Suppressor macrophage treated with lipopolysaccharide for 1 hour (primary cell): ENCODE data around the gene CRMP1.

Experiments used
- DNase-seq, 3 donors: peaks; one replicate each; pipeline ENCODE4 v3.0.0-alpha.2; 2020 to 2022

CRMP1 gene

GRCh38 chr4:5919044-5919443 lies 26.2 kb upstream of the CRMP1 start:
- no peak for DNase-seq

DNA sequence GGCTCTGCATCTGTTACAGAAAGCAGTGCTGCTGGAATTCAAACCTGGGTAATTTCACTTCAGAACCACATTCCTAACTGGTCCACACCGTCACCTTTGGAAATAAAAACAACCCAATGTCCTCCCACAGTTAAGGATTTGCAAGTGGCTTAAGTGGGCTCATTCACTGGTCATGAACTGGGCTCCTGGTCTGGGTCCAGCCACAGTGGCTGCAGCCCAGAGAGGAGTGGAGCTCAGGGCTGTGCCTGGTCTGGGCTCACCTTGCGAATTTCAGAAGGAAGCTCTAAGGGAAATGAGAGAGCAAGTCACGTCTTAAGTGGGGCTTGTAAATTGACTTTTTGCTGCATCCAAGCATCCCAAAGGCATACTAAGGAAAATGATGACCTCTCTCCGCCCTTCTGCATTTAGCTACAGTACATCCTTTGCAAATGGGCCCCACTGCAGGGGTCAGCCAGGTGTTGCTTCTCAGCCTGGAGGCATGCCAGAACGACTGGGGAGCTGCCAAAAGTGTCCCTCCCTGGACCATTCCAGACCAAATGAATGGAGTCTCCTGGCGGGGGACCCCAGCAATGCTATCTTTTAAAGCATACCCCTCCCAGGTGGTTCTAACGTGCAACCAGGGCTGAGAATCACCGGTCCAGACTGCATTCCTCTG lies 25.6 kb upstream of the CRMP1 start:
- no peak for DNase-seq

- no peak for DNase-seq
Observed at GRCh38 chr4:5917672-5918071, 24.8 kb upstream of the CRMP1 start.

GRCh38 chr4:5916229-5916628 lies 23.3 kb upstream of the CRMP1 start:
- DNase-seq, result no peak

- no peak for DNase-seq
Observed at GRCh38 chr4:5913454-5913853, 20.6 kb upstream of the CRMP1 start.

DNA sequence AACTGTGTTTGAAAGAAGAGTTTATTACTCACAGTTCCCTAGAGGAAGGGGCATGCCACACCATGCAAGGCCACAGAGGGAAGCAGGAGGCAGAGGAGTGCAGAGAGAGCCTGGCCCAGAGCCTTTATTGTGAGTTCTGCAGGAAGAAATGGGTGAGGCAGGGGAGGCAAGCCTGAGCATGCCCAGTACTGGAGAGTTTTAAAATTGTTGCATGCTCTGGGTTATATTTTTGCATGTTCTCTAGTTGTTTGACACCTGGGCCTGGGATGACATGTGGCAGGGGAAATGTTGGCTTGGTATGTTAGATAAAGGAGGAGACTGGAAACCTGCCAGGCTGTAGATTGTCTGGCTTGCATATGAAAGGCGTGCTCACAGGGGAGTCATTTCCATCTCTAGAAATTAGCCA lies 19.7 kb upstream of the CRMP1 start:
- DNase-seq, result no peak

DNA sequence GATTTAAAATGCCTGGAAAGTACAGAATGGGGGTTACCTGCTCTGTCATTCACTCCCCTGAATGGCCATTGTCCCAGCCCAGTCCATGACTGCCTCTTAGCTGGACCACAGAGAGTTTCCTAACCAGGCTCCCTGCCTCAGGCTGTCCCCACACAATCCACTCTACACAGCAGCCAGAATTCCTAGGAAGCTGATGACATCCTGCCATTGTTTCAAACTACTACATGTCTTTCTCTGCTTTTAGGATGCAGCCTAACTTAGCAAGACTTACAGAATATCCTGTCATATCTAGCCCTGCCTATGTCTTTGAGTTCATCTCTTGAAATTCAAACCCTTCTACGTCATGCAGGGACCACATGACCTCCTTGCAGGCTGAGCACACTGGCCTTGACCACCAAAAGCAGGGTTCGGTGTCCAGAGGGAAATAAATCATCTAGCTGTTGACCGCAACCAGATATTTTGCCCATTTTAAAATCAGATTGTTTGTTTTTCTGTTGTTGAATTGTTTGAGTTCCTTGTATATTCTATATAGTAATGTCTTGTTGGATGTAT lies 16.1 kb upstream of the CRMP1 start:
- no peak for DNase-seq

DNA sequence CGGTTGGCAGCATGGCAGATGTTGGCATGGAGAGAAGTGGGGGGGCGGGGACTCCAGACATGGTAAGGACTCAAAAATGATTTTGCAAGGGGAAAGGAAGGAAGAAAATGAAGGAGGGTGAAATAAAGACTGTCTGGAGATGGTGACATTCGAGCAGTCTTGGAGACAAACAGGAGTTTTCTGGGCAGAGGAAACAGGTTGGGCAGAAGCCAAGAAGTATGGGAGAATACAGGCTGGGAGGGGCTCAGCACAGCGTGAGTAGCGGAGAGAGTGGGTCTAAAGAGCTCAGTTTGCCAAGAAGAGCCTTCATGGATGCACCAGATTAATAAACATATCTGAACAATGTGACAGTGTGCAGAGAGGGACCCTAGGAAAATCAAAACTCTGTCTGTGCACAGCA lies 13.3 kb upstream of the CRMP1 start:
- DNase-seq, result no peak

DNA sequence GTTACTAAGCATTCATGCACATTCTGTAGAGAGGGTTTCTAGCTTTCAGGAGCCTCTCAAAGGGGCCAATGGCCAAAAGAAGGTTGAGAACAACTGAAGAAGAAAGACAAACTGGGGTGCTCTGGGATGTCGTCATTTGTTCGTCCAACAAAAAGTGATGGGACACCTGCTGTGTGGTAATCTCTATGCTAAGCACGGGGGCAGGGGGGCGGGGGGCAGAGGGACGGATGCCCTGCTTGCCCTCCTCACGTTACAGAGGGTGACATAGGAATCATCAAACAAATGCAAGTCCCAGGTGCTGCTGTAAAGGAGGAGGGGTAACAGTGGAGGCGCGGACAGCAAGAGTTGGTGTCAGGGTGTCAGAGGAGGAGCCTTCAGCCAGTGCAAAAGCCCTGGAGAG lies 12.8 kb upstream of the CRMP1 start:
- DNase-seq, result no peak

- DNase-seq, result no peak
Observed at GRCh38 chr4:5900844-5901243, 8.0 kb upstream of the CRMP1 start.

DNA sequence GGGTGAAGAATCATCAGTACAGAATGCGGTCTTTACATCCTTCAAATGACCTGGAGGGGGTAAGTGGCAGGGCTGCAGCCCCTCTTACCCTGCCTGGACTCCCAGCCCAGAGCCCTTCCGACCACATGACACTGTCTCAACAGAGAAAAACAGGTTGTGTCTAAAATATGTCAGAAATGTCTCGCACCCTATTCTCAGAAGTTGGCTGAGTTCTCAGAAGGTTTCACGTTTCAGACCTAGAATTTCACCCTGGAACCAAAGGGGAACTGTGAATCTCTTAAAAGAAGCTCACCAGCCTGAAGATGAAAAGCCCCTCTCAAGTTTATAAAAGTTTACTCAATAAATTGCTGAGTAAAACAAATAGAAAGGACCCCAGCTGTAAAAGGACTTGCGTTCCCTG lies 7.0 kb upstream of the CRMP1 start:
- DNase-seq, result no peak

- no peak for DNase-seq
Observed at GRCh38 chr4:5899396-5899795, 6.5 kb upstream of the CRMP1 start.

DNA sequence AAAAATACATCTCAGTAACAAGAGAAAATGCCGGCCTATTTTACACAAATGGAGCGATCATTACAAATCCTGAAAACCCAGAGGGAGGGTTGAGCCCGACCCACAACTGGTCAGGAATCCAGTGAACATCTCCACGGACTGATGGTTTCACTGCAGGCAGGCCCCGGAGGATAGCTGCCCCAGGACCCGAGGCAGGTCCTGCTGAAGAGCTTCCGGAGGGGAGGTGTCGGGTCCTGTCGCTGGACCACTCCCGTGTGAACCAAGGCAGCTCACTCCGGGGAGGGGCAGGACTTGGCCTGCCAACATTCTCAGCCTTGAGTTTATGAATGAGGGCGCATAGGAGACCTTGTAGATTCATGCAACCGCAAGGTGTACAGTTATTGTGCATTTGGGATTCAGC lies 4.8 kb upstream of the CRMP1 start:
- DNase-seq, result no peak

DNA sequence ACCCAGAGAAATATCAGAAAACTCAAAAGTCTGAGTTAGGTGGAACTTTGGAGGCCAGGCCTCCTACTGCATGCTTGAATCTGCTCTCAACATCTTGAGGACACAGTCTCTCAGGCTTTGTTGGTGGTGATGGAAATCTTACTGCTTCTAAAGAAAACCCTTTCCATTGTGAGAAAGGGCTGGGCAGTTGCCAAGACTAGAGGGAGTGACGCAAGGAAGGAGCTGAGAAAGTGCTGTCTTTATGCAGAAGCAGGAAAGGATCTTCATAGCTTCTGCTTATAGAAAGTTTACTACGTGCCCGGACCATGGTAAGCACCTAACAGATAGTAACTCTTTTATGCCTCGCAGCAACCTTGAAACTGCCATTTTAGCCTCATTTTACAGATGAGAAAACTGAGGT lies 2.4 kb upstream of the CRMP1 start:
- DNase-seq, result no peak

GRCh38 chr4:5894266-5894665 lies 1.4 kb upstream of the CRMP1 start:
- no peak for DNase-seq

GRCh38 chr4:5893591-5893990 lies 705 bp upstream of the CRMP1 start:
- no peak for DNase-seq

- no peak for DNase-seq
Observed at GRCh38 chr4:5892323-5893003, 423 bp downstream of the CRMP1 start.

GRCh38 chr4:5891563-5892322 lies 1.1 kb downstream of the CRMP1 start:
- no peak for DNase-seq

GRCh38 chr4:5890063-5890727 lies 2.7 kb downstream of the CRMP1 start:
- DNase-seq, result no peak

DNA sequence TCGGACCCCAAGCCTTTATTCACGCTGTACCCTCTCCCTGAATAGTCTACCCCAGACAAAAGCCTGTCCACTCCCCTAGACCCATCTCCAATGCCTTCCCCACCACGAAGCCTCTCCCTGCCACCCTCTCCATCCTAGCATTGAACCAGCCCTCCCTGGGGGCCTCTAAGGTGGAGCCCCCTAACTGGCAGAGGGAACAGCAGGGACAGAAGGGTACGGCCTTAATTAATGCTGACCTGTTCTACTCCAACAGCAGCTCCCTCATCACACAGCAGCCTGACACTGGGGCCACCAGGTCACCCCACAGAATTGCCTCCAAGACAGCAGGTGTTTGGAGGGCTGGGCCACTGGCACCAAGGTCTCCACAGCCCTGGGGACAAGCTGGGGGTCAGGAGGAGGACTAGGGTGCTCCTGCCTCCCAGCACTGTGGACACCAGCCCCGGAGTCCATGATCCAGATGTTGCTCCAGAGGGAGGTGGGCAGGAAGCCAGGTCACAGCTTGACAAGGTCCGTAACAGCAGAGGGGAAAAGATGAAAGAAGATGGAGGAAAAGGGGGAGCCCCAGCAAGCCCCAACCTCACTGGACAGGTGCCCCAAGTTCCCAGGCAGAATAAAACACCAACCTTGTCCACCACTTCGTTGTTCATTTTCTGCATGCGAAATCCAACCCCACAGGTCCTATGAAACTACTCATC lies 3.7 kb downstream of the CRMP1 start:
- DNase-seq, result no peak

- DNase-seq, result no peak
Observed at GRCh38 chr4:5888222-5889001, 4.5 kb downstream of the CRMP1 start.
